ENCODE results near the gene AHSP.
"Not testable (repeated sequence)": the region's sequence is repeated elsewhere in the genome, so short reads cannot be mapped to it uniquely, and the experiment has no call there.

The AHSP gene

DNA sequence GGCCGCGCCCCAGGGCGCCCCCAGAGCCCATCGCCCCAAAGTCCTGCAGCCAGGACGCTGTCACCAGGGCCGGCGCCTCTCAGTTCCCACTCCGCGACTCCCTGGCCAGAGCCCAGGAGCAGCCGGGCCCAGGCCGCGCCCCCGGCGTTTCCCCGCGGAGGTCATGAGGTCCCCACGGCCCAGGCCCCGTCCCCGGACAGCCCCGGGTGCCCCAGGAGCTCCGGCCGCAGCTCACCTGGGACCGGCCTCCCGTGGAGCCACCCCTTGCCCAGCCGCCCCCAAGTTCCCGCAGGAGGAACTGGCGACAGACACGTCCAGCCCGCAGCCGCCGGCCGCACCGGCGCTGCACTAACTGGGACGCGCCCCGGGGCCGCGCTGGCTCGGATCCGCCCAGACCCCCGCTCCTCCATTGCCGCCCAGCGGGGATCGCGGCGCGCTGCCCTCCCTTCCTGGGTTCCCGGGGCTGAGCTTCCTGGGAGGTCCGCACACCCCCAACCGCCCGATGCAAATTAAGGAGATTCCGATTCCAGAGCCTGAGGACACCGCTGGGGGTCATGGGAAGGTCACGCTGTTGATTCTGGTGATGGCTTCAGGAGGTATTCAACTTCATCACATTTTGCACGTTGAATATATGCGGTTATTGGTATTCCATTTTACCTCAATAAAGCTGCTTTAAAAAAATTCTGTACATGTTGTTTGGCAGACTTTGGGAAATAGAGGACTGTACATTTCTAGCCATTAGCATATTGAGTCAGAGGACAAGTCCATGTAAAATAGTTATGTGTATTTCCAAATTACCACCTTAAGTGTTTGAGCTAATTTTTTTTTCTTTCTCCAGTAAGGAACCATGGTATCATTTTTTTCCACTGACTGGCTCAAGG, 9.9 kb downstream of the AHSP start:
- no peak overlapping the region for H3K4me3 ChIP-seq (ENCODE audit: low read depth, low read length)
- DNase-seq (ENCODE audit: low read depth), result no peak
- TF ChIP-seq, protein P1, sequence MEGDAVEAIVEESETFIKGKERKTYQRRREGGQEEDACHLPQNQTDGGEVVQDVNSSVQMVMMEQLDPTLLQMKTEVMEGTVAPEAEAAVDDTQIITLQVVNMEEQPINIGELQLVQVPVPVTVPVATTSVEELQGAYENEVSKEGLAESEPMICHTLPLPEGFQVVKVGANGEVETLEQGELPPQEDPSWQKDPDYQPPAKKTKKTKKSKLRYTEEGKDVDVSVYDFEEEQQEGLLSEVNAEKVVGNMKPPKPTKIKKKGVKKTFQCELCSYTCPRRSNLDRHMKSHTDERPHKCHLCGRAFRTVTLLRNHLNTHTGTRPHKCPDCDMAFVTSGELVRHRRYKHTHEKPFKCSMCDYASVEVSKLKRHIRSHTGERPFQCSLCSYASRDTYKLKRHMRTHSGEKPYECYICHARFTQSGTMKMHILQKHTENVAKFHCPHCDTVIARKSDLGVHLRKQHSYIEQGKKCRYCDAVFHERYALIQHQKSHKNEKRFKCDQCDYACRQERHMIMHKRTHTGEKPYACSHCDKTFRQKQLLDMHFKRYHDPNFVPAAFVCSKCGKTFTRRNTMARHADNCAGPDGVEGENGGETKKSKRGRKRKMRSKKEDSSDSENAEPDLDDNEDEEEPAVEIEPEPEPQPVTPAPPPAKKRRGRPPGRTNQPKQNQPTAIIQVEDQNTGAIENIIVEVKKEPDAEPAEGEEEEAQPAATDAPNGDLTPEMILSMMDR (IDR thresholded peaks at IDR 0.05; ENCODE audit: control insufficient read depth, extremely low read depth, insufficient read depth), result no peak

DNA sequence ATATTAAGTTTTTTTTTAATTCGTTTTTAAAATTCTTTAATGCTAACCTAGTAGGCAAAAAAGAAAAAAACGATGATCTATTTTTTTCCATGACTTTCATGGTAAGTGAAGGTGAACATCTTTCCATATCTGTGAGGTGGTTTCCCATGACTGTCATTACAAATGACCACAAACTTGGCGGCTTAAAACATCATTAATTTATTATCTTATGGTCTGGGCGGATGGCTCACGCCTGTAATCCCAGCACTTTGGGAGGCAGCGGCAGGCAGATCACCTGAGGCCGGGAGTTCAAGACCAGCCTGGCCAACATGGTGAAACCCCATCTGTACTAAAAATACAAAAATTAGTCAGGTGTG, 10.5 kb downstream of the AHSP start:
- DNase-seq (ENCODE audit: low read depth); H3K4me3 ChIP-seq (ENCODE audit: low read depth, low read length): not testable (repeated sequence)

DNA sequence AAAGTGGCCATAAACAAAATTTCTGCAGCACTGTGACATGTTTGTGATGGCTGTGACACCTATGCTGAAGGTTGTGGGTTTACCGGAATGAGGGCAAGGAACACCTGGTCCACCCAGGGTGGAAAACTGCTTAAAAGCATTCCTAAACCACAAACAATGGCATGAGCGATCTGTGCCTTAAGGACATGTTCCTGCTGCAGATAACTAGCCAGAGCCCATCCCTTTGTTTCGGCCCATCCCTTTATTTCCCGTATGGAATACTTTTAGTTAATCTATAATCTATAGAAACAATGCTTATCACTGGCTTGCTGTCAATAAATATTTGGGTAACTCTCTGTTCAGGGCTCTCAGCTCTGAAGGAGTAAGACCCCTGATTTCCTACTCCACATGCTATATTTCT, 12.1 kb downstream of the AHSP start:
- DNase-seq (ENCODE audit: low read depth); H3K4me3 ChIP-seq (ENCODE audit: low read depth, low read length): not testable (repeated sequence)

- no peak for DNase-seq (ENCODE audit: low read depth)
- H3K4me3 ChIP-seq (ENCODE audit: low read depth, low read length), result no peak overlapping the region
- TF ChIP-seq, protein P1 (IDR thresholded peaks at IDR 0.05; ENCODE audit: control insufficient read depth, extremely low read depth, insufficient read depth), result no peak
Observed at GRCh38 chr16:31542763-31543162, 15.1 kb downstream of the AHSP start.

DNA sequence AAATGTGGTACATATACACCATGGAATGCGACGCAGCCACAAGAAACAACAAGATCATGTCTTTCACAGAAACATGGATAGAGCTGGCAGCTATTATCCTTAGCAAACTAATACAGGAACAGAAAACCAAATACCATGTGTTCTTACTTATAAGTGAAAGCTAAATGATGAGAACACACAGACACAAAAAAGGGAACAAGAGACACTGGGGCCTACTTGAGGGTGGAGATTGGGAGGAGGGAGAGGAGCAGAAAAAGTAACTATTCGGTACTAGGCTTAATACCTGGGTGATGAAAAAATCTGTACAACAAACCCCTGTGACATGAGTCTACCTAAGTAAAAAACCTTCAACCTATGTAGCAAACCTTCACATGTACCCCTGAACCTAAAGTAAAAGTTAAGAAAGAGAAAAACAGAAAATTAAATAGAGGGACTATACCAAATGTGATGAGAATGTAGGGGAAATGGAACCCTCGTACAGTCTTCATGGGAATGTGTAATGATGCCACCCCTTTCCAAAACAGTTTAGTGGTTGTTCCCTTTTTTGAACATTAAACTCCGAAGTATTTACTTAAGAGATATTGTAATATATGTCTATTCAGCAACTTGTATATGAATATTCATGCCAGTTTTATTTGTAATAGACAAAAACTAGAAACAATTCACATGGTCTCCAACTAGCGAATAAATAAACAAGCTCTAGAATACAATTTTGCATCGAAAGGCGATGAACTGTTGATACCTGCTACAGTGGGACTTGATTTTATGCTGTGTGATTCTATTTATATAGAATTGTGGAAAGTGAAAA, 33.9 kb downstream of the AHSP start:
- TF ChIP-seq, protein P1 (IDR thresholded peaks at IDR 0.05; ENCODE audit: control insufficient read depth, extremely low read depth, insufficient read depth), result no peak
- H3K4me3 ChIP-seq (ENCODE audit: low read depth, low read length), result no peak overlapping the region
- DNase-seq (ENCODE audit: low read depth), result no peak

- DNase-seq (ENCODE audit: low read depth), result no peak
- H3K4me3 ChIP-seq (ENCODE audit: low read depth, low read length), result no peak overlapping the region
- TF ChIP-seq, protein P1 (IDR thresholded peaks at IDR 0.05; ENCODE audit: control insufficient read depth, extremely low read depth, insufficient read depth), result no peak
Observed at GRCh38 chr16:31568577-31569359, 41.1 kb downstream of the AHSP start.

DNA sequence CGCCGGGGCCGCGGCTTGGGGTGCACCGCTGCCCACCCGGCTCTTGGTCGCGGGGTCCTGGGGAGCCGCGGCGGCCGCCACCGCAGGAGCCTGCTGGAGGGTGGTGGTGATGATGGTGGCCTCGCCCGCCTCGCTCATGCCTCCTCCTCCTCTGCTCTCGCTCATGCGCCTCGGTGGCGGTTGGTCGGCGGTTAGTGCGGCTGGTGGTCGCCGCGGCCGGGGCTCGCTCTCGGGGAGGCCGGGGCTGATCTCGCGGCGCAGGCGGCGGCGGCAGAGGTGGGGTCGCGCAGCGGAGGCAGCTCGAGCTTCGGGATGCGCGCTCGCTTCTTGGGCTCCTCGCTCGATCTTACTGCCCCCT, 41.6 kb downstream of the AHSP start:
- TF ChIP-seq, protein P1 (IDR thresholded peaks at IDR 0.05; ENCODE audit: control insufficient read depth, extremely low read depth, insufficient read depth), result no peak
- DNase-seq (ENCODE audit: low read depth), result no peak
- H3K4me3 ChIP-seq (ENCODE audit: low read depth, low read length), result no peak overlapping the region

All from LNCaP clone FGC (cell line).